DMS53 treated with DMSO at 0.1 percent for 48 hours (cell line): ENCODE data around the gene RPL36AL.
"Not testable (repeated sequence)": the region's sequence is repeated elsewhere in the genome, so short reads cannot be mapped to it uniquely, and the experiment has no call there.

Experiments
- DNase-seq: peaks from one replicate; lab custom pipeline; 2025; ENCODE audit not compliant: unreplicated experiment; lab: John Stamatoyannopoulos, UW

Gene RPL36AL

DNA sequence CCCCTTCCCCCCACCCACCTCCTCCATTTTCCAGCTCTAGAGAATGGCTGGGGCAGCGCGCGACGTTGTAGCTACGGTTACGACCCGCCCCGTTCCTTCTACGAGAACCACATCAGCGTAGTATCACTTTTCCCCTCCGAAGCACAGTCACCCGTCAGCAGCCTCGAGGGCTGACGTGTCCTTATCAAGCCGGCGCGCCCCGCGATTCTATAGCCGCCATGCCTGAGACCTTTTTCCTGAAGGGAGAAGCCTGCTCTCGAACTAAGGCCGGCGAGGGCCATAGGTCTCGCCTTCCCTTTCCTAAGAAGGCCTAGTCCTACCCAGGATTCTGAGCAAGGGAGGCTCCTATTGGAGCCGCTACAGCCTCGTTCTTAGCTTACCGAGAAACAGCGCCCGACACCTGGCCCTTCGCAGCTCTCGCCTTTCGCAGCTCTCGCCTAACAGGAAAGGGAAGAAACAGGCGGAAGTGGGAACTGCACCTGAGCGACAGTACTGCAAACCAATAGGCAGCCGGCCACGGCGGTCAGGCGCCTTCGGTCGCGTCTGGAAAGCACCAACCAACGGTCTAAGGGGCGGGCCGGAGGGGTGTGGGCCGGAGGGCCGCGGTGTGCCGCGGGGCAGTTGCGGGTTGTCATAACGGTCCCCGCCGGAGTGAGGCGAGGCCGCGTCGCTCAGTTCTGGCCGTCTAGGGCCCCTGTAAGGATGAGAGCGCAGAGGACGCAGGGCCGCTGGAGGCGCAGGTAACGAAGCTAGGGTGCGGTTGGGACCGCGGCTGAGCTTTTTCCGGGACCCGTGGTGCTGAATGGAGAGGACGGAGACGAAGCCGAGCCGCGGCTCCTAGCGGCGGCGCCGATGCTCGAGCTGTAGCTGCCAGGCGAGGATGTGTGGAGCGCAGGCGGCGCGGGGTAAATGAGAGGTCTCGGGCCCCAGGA is at the start of gene RPL36AL, which contains the start of gene MGAT2:
Gene RPL36AL (minus strand): TSS at position 445 of the 932 bp plus-strand sequence. CDS start 1,522 bp downstream, outside the sequence.
Gene MGAT2 (plus strand): TSS at position 618 of the 932 bp plus-strand sequence. CDS start 470 bp downstream, outside the sequence.
- peak; percentile 83 for DNase-seq

DNA sequence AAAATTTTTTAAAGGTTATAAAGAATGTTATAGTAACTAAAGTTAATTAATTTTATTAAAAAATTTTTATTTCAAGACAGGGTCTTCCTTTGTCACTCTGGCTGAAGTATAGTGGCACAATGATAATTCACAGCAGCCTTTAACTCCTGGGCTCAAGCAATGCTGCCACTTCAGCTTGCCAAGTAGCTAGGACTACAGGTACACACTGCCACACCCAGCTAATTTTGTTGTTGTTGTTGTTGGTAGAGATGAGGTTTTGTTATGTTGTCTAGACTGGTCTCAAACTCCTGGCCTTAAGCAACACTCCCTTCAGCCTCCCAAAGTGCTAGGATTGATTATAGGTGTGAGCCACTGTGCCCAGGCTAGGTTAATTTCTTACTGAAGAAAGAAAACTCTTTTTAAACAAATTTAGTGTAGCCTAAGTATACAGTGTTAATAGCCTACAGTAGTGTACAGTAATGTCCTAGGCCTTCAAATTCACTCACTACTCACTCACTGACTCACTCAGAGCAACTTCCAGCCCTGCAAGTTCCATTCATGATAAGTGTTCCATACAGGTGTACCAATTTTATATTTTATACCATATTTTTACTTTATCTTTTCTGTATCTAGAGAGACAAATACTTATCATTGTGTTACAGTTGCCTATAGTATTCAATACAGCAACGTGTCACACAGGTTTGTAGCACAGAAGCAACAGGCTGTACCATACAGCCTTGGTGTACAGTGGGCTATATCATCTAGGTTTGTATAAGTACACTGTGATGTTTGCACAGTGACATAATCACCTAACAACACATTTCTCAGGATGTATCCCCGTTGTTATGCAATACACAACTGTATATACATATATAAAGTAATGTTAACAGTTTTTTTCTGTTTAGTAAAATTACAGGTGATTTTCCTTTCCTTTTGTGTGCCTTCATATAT is 39.4 kb upstream of the RPL36AL start:
- peak; percentile 23 for DNase-seq

DNA sequence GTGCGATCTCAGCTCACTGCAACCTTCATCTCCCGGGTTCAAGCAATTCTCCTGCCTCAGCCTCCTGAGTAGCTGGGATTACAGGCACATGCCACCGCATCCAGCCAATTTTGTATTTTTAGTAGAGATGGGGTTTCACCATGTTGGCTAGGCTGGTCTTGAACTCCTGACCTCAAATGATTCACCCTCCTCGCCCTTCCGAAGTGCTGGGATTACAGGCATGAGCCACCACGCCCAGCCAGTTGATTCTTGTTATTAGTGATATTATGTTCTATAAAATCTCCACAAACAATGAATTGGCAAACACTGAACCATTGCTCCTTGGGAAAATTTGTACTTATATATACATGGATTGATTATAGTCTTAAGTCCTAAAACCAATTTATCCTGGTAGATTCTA is 37.1 kb upstream of the RPL36AL start:
- DNase-seq, result not testable (repeated sequence)

DNA sequence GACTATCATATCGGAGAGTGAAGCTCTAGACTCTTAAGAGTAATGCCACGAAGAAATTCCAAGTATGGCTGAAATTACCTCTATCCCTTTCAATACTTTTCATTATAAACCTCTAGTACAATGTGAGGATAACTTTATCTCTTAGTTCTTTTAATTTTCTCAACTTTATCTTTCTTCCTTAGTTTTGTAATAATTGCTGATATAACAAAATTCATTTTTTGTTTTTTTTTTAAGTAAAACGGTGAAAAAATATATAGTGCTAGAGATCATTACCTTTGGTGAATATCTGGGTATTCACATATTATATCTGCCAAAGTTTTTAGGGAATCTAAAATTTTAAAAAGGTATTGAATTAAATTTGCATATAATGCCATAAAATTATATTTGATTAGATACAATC is 34.1 kb upstream of the RPL36AL start:
- DNase-seq, result no peak

DNA sequence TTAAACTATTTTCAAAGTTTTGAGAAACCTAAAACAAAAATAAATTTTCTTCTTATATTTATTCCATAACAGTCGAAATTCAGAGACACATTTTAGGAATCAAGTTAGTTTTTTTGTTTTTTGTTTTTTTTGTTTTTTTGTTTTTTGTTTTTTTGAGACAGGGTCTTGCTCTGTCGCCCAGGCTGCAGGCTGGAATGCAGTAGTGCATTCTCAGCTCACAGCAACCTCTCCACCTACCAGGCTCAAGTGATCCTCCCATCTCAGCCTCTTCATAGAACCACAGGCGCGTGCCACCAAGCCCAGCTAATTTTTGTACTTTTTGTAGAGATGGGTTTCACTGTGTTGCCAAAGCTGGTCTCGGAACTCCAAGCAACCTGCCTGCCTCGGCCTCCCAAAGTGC is 33.1 kb upstream of the RPL36AL start:
- DNase-seq, result no peak

DNA sequence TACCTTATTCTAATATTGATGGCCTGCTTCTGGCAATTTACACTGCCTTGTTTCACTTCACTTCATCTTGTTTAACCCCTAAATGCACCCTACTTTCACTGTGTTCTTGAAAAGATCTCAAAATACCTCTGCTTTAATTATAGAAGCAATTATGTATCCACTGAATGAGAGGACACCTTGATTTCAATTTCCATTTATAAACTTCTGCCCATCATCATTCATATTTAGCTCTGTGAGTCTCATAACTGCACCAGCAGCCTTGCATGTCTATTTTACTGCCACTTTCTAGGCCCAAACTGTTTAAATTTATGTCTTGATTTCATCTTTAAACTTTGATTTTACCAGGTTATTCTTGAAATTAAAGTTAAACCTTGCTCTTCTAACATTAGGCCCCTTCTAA is 21.7 kb upstream of the RPL36AL start:
- DNase-seq, result no peak

DNA sequence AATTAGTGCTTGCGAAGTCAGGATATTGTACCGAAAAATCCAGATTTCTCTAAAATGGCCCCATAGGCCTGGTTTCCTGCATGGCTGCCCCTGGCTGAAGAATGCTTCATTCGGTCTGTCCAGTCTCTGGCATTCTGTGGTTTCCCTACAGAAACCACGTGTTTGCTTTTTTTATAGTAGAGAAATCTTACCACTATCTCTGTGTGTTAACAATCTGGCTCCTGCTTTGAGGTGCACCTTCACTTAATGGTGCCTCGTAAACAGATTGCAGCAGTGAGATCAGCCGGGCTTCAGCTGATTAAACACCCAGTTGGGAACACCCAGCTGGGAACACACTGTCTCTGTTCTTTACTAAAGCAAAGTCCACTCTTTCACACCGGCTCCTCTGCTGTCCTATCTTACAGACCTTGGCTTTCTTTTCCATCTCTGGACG is 21.3 kb upstream of the RPL36AL start:
- peak; percentile 64 for DNase-seq

DNA sequence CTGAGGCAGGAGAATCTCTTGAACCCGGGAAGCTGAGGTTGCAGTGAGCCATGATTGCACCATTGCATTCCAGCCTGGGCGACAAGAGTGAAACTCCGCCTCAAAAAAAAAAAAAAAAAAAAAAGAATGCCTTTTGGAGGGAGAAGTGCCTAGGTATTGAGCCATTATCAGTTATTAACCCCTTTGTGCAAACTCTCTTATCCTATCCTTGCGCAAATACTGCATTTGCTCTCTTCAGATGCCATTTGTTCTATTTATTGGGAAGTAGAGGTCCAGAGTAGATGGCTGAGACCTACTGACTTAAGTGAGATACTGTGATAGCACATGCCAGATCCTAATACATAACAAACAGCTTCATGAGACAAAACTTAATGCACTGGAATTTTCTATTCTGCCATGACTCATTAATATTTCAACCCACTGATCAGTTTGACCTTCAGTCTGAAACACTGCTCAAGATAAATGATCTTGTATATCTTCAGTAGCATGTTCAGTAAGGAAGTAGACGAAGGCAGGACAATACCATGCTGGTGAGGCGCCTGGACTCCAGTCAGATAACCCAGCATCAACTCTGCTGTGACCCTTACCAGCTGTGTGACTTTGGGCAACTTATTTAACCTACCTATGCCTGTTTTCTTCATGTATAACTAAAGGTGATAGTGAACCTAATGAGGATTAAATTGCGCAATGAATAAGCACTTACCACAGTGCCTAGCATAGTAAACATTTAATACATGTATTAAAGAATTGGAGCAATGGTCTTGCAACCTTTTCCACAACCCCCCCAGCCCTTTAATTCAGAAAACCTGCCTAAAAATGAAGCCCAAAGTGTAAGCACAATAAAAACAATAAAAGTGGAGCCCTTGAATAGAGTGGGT is 20.4 kb upstream of the RPL36AL start:
- DNase-seq, result no peak

DNA sequence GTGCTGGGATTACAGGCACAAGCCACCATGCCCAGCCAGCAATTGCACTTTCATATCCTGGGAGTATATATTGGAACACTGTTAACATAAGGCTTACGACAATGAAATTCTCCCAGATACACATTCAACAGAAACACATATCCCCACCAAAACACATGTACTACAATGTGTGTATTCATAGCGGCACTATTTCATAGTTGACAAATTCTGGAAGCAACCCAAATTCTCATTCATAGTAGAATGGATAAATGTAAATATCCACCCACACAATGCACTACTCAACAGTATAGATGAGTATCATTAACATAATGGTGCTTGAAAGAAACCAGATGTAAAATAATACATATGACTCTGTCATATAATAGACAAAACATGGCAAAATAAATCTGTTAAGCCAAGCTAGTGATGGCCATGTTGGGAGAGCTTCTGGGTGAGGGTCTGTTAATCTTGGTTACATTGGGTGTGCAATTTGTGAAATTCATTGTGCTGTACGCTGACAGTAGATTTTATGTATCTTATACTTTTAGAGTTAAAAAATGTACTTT is 17.2 kb upstream of the RPL36AL start:
- DNase-seq, result no peak

DNA sequence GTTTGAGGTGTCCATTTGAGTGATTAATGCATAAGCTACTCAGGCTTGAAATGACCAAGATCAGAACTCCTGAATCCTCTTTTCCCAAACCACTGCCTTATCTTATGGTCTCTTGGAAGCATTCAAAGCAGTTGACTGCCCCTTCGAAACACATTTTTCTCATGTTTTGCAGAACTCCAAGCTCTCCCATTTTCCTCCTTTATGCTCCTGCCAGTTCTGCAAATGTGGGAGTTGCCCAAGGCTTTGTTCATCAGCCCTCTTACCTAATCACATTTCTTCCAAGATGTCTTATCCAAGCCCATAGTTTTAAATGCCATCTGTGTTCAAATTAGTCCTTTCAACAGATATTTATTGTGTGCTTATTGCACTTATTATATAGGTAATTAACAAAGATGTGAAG is 16.4 kb upstream of the RPL36AL start:
- no peak for DNase-seq

DNA sequence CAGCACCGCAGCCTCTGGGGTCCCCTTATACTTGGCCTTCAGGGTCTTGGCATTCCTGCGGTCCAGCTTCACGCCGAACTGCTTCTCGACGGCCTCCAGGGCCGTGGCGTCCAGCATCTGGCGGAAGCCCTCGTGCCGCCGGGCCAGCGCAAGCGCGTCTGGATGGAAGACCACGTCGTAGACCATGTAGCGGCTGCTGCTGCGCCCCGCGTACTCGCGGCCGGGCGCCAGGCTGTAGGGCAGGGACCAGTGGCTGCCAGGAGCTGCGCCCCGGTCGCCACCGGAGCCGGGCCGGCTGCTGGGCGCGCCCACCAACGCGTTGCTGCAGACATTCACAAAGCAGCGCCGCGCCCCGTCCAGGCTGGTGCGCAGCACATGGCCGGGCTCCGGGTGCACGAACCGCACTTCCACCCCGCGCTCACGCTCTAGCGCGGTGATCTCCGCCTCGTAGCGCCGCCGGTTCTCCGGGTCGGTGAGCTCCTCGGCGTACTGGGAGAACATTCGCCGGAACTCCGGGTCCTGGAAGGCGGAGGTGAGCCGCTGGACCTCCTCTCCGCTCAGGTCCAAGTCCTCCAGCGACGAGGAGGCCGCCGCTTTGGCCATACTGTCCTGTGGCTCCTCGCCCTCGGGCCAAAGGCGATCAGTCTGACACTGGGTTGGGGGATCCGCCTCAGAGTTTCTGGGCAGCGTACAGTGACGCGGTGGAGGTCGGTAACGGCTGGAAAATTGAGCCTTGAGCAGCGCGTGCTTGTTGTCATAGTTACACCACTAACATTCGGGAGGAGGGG is 14.3 kb upstream of the RPL36AL start, which contains the start of gene DNAAF2:
Gene DNAAF2 (minus strand): TSS at position 698 of the 788 bp plus-strand sequence. CDS start 95 bp downstream, at position 603.
- peak; percentile 74 for DNase-seq

DNA sequence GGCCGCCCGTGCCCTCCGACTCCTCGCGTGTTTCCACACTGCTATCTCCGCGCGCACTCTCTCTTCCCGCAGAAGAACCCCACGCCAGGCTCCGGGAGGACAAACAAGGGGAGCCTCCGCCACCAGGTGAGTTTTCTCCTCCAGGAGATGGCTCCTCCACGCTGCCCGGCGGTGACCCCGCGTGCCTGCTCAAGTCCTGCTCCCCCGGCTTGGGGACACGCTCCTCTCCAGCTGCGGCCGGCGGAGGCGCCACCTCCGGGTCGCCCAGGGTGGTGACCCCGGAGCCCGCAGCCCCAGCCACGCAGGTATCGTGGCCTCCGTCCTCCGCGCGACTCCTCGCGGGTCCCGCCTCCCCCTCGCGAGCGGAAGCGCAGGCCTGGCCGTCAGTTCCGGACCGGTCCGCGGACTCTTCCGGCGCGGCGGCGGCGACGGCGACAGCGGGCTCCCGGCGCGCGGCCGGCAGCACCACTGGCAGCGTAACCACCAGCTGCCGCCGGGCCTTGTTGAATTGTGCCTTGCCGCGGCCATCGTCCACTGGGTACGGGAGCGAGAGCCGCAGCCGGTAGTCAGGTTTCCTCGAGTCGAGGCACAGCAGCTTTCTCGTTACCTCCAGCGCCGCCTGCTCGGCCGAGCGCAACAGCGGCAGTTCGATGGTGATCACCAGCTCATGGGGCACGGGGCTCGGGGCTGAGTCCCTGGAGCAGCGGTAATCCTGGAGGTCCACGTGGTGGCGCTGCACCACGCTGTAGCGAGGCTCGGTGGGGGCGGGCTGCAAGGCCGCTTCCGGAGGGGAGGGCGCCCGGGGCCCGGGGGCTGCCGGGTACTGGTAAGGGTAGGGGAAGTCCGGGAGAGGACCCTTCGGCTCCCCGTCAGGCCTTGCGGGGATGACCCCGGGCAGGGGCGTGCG is 13.5 kb upstream of the RPL36AL start:
- DNase-seq, result peak; percentile 84

DNA sequence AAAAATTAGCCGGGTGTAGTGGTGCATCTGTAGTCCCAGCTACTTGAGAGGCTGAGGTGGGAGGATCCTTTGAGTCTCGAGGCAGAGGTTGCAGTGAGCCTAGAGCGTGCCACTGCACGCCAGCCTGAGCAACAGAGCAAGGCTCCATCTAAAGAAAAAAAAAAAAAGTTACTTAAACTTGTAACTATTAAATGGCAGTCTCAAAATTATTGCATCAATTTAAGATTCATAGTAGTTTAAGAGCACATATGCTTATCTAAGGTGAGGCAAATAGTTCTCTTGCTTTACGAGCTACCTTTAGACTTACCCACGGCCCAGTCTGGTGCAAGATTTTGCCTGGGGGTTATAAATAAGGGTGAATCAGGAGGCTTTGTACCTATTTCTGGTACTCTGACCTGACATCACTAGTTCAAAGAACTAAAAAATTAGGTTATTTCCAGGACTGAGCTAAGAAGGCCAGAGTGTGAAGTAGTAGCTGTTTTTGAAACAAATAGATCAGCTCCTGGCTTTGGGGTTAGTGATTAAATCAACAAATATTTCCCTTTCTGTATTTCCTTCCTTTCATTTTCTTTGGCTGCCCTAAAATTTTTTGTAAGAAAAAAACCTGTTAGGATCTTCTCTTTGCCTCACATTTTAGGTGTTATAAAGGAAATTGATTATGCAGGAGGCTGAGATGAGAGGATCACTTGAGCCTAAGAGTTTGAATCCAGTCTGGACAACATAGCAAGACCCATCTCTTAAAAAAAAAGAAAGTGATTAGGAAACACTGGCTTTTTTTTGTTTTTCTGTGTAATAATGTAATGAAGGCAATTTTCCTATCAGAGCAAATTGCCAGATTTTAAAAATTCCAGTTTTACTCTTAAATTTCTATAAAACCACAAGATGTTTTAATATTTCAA is 3.8 kb upstream of the RPL36AL start:
- no peak for DNase-seq

DNA sequence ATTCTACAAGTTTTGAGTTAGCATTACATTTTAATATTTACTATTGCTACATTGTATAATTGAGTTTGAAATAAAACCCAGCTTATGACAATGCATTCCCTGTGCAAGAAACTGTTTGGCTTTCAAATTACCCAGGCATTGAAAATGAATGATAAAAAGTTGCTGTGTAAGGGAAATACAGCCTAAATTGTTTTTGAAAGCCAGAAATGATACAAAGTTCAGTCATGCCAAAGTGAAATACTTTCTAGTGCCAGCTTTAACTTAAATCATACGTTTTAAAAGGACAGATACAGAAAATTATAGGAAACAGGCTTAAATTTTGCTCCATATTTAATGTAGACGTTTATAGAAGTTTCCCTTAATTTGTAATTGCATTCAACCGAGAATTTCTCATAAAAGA is 3.0 kb upstream of the RPL36AL start:
- DNase-seq, result no peak

DNA sequence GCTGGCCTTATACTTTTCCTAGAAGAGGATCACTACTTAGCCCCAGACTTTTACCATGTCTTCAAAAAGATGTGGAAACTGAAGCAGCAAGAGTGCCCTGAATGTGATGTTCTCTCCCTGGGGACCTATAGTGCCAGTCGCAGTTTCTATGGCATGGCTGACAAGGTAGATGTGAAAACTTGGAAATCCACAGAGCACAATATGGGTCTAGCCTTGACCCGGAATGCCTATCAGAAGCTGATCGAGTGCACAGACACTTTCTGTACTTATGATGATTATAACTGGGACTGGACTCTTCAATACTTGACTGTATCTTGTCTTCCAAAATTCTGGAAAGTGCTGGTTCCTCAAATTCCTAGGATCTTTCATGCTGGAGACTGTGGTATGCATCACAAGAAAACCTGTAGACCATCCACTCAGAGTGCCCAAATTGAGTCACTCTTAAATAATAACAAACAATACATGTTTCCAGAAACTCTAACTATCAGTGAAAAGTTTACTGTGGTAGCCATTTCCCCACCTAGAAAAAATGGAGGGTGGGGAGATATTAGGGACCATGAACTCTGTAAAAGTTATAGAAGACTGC is 1.7 kb upstream of the RPL36AL start:
- no peak for DNase-seq

DNA sequence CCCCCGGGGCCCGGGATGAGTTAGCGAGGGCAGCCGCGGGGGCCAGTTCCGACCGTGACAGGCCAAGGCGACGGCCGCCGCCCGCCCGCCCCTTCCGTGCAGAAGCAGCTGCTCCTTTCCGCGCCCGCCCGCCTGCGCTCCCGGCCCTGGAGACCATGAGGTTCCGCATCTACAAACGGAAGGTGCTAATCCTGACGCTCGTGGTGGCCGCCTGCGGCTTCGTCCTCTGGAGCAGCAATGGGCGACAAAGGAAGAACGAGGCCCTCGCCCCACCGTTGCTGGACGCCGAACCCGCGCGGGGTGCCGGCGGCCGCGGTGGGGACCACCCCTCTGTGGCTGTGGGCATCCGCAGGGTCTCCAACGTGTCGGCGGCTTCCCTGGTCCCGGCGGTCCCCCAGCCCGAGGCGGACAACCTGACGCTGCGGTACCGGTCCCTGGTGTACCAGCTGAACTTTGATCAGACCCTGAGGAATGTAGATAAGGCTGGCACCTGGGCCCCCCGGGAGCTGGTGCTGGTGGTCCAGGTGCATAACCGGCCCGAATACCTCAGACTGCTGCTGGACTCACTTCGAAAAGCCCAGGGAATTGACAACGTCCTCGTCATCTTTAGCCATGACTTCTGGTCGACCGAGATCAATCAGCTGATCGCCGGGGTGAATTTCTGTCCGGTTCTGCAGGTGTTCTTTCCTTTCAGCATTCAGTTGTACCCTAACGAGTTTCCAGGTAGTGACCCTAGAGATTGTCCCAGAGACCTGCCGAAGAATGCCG is 872 bp upstream of the RPL36AL start:
- no peak for DNase-seq
